HG03039 (cell line): Measurements from ENCODE around the gene CAMKK1.

Experiments
- ATAC-seq: cut with Tn5 transposase; IDR thresholded peaks from one replicate; pipeline ENCODE4 v1.9.1; 2021; ENCODE audit warnings: mild to moderate bottlenecking, moderate library complexity; ENCODE audit not compliant: unreplicated experiment

The CAMKK1 gene

DNA sequence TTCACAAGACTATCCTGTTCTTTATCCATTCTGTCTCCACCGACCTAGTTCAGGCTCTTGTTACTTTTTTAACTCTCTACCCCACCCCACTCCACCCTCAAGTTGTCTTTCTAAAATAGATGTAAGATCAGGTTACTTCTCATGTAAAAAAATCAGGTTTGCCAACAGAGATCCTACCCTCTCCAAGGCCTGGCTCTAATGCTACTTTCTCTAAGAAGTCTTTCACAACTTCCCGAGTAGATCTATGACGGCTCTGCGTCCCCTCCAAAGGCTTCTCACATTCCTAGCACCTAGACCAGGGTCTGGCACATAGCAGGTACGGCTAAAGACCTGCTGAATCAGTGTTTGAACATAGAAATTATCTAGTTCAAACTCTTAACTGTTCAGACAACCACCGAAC is 77.7 kb downstream of the CAMKK1 start:
- ATAC-seq, result no peak

- ATAC-seq, result no peak
Observed at GRCh38 chr17:3814361-3814760, 78.5 kb downstream of the CAMKK1 start.

DNA sequence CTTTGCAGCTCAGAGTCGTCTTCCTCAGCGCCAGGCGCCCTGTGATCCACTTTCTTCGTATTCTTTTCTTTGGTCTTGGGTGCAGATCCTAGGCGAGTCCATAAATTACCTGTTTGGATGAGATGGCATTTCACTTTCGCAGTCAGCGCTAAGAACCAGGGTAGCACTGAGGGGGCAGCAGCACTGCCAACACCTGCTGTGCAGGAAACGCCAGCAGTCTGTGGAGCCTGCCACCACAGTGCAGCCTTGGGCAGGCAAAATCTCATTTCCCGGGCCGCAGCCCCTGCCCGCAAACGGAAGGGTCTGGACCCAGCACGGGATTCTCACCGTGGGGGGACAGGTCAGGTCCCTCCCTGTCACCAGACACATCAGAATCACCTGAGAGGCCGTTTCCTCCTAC is 79.7 kb downstream of the CAMKK1 start:
- ATAC-seq, result no peak

GRCh38 chr17:3812771-3813170 is 80.1 kb downstream of the CAMKK1 start:
- no peak for ATAC-seq

- ATAC-seq, result no peak
Observed at GRCh38 chr17:3812284-3812683, 80.6 kb downstream of the CAMKK1 start.
